ENCODE results near the gene PEAK1. TPM values are rescaled to one million over a fixed set of nuclear protein-coding genes. Genes with fewer than 3 reads are reported as not detected.

Gene PEAK1
- total and polyA plus RNA-seq, 10 of the 15 experiments (the other 5 are each of a cell fraction or from before 2014, with no cell fraction given): 0.62 to 24.2 (median 11.2) TPM

- peaks cover 4% of the 10 kb centered on the region for H3K79me2 ChIP-seq (ENCODE audit: control insufficient read depth, insufficient read depth, low read length)
- BruUV-seq (replicated peaks): no TSS peak
- ChIA-PET RAD21 (ENCODE audit: unreplicated experiment) (interaction anchor here (0.6 to 3.8 kb wide), 15 partner anchors 8 to 226 kb away, joined by 3 to 116 read pairs (median 3); partner anchors contain the start of gene HMG20A), SMC1A (ENCODE audit: uncharacterized antibody, unreplicated experiment) (interaction anchor here (0.7 to 3.8 kb wide), 23 partner anchors 9 to 433 kb away, joined by 3 to 140 read pairs (median 4); partner anchors contain the start of gene HMG20A), POLR2A (interaction anchor here (0.6 to 2.9 kb wide), 9 partner anchors 7 to 227 kb away, joined by 3 to 20 read pairs (median 6); partner anchors contain the start of genes HMG20A and PEAK1), CTCF (interaction anchor here (0.7 to 3.8 kb wide), 8 partner anchors 9 to 468 kb away, joined by 3 to 25 read pairs (median 6); partner anchors contain the start of gene HMG20A)
- intact Hi-C loops (cut with micrococcal nuclease; ENCODE audit: unreplicated experiment) (no loop called here), in situ Hi-C loops (cut with MboI) (no loop called here)
- H3K4me3 ChIP-seq: no peak overlapping the region
- FAIRE-seq (peak; percentile 95), DNase-seq (ENCODE audit: low read depth, low spot score) (peak; percentile 51), ATAC-seq (peak; percentile 83)
- no peaks in the 10 kb centered on the region for H3K36me3 ChIP-seq (ENCODE audit: control insufficient read depth in 2 of 2, insufficient read depth in 2 of 2, low read length in 1 of 2)
- no peaks in the 10 kb centered on the region for H3K27me3 ChIP-seq (replicated peaks in 1 of 2; ENCODE audit: control insufficient read depth in 2 of 2, insufficient read depth in 2 of 2, low read length in 1 of 2)
- peak overlapping the region; percentile 59 for H3K4me2 ChIP-seq (ENCODE audit: control insufficient read depth, insufficient read depth)
- 49% methylated on average over 4 of the region's 4 CpGs for WGBS (ENCODE audit: insufficient coverage, insufficient replicate concordance, low lambda C conversion rate, missing lambda C conversion rate)
- no peak overlapping the region for H2AFZ ChIP-seq (ENCODE audit: control insufficient read depth, low read depth, low read length)
- peak overlapping the region; percentile 27 for H3K27ac ChIP-seq (ENCODE audit: control insufficient read depth, insufficient read depth)
- no peaks in the 10 kb centered on the region for H4K20me1 ChIP-seq (ENCODE audit: control insufficient read depth, insufficient read depth)
- peaks cover 10% of the 10 kb centered on the region; the same call in 1 of the 2 replicates for H3K4me1 ChIP-seq (ENCODE audit: control insufficient read depth, insufficient read depth, low read length)
- H3K9ac ChIP-seq (ENCODE audit: control insufficient read depth, insufficient read depth, low read length): no peak overlapping the region
- H3K9me3 ChIP-seq (replicated peaks; ENCODE audit: control insufficient read depth, insufficient read depth, low read length): no peaks in the 10 kb centered on the region; the same call in 2 of the 3 replicates
- peak; percentile 50; the same call in 1 of the 2 replicates for TF ChIP-seq USF2 (IDR thresholded peaks at IDR 0.05; ENCODE audit: borderline replicate concordance, low read depth, low read length)
- no peak for TF ChIP-seq RBBP5 (conservative IDR thresholded peaks at IDR 0.05)
- no peak for TF ChIP-seq GATAD2B (conservative IDR thresholded peaks at IDR 0.05; ENCODE audit: low read depth)
- TF ChIP-seq BCL11A (IDR thresholded peaks at IDR 0.05; ENCODE audit: low read depth, low read length): no peak
- TF ChIP-seq MYC (IDR thresholded peaks at IDR 0.05; ENCODE audit: insufficient read depth, insufficient read length, insufficient replicate concordance, low read length, severe bottlenecking): no peak
- no peak for TF ChIP-seq CTCF (IDR thresholded peaks at IDR 0.05 in 2 of 3, conservative IDR thresholded peaks at IDR 0.05 in 1 of 3; ENCODE audit: control insufficient read depth in 2 of 3, extremely low read depth in 1 of 3, insufficient read depth in 1 of 3, low read depth in 3 of 3, low read length in 3 of 3)
- TF ChIP-seq PKNOX1 (IDR thresholded peaks at IDR 0.05): peak; percentile 70
- 0 out of 2 replicates have a peak, but pooled peaks have one; percentile 32 for TF ChIP-seq IKZF1 (conservative IDR thresholded peaks at IDR 0.05)
- TF ChIP-seq CEBPB (IDR thresholded peaks at IDR 0.05; ENCODE audit: borderline replicate concordance in 1 of 2, low read depth in 2 of 2, low read length in 2 of 2): no peak
- TF ChIP-seq NBN (IDR thresholded peaks at IDR 0.05): peak; percentile 95
- TF ChIP-seq RAD51 (IDR thresholded peaks at IDR 0.05): peak; percentile 92
- peak; percentile 83 for TF ChIP-seq ATF7 (IDR thresholded peaks at IDR 0.05; ENCODE audit: low read depth)
- no peak for TF ChIP-seq NKRF (conservative IDR thresholded peaks at IDR 0.05)
- TF ChIP-seq YBX1 (IDR thresholded peaks at IDR 0.05): no peak
- no peak for TF ChIP-seq RFX5 (IDR thresholded peaks at IDR 0.05; ENCODE audit: low read depth, low read length)
Measured at GRCh38 chr15:77409259-77410156, 10.4 kb downstream of the PEAK1 start.

Measured in GM12878 (cell line).